ENCODE results near the gene HHLA2.

The HHLA2 gene

DNA sequence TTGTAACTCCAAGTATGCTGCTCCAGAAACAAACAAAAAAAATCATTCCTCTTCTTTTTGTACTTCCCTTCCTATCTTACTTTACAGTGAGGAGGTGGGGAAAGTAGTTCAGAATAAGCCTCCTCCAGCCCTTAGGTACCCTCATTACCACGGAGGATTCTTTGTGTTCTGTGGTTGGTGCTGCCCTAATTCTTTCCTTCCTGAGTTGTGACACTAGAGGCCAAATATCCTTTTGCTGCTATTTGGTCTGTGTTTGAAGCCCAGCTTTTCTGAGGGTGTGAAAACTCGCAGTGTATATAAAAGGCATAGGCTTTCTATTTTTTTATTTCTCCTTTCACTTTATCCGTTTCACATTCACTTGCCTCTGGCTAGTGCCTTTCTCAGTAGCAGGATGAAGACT, 98.2 kb downstream of the HHLA2 start:
- no peak for DNase-seq

DNA sequence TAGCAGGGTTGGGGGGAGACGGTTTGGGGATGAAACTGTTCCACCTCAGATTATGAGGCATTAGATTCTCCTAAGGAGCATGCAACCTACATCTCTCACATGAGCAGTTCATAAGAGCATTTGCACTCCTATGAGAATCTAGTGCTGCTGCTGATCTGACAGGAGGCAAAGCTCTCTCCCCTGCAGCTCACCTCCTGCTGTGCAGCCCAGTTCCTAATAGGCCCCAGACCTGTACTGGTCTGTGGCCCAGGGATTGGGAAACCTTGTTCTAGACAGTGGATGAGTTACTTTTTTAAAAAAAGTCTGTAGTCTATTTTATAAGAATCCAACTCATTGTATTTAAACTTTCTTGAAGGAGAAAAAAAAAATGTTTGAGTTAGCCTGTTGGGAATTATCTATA, 100.0 kb downstream of the HHLA2 start:
- no peak for DNase-seq

DNA sequence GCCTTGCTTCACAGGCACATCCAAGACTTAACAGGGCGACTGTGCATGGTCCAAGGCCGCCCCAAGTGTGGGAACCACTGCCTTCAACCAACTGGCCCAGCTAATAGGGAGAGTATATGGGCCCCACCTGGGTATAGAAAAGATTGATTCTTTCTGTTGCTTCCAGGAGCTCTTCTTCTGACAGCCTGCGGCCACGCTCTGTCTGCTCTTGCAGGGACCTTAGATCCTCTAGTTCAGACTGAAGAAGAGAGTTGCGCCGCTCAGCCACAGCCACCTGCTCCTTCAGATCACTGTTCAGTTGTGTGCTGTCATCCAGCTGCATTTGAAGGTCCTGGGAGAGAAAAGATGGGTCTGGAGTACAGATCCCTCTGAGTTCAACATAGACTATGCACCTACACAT, 102.2 kb downstream of the HHLA2 start:
- no peak for DNase-seq

DNA sequence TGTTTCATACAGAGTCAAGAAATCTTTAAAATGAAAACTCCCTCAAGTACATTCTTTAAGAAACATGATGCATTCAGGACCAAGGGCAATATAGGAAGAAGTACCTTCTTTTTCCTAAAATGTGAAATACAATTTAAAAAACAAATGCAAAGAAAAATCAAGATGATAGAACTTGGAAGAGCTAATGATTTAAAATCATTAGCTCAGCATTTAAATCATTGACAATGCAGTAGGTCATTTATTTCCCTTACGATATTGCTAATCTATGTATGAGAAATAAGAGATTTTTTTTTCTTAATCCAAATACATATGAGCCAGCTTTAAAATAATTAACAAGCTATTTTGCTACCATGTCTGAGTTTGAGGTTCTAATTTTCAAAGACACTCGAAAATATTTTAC, 105.5 kb downstream of the HHLA2 start:
- no peak for DNase-seq

DNA sequence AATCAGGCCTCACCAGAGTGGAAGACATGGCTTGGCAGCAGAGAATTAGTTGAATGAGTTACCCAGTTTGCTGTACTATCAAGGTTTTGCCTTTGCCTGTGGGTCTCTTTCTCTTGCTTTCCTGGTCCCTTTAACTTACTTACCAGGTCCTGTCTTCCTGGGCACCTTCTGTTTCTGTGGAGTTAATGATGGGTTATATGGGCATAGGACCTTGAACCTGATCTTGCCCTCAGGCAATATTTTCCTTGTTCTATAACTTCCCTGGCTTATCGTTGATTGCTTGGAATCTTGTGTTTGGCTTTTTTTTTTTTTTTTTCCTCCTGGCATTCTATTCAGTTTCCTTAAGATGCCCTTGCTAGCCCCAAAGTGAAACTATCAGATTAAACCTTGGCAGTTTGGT, 106.8 kb downstream of the HHLA2 start:
- DNase-seq: no peak

DNA sequence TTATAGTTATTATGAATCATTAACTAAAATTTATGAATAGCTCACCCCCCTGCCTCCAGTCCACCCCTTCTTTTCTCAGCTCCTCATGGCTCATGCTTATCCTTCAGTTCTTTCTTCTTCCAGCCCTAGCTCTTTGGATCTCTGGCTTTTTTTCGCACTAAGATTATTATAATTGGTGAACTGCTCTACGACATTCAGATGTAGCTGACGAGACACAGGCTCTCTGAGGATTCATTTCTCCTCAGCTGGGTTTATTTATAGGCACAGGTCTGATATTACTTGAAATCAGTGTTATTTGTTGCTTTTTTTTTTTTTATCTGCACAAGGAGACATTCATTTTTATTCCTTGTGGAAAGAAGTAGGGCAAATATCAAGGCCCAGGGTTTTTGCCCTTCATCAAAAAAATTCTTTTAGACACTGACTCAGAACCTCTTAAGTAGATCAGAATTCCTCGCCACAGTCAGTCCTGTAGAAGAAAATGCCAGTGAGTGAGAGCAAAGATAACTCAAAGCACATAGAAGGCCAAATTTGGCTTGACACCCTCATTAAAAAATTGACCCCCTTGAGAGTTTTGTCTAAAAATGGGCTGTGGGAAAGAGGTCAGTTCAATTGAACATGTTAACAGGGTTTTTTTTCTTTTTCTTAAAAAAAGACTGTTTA, 107.5 kb downstream of the HHLA2 start:
- no peak for DNase-seq

DNA sequence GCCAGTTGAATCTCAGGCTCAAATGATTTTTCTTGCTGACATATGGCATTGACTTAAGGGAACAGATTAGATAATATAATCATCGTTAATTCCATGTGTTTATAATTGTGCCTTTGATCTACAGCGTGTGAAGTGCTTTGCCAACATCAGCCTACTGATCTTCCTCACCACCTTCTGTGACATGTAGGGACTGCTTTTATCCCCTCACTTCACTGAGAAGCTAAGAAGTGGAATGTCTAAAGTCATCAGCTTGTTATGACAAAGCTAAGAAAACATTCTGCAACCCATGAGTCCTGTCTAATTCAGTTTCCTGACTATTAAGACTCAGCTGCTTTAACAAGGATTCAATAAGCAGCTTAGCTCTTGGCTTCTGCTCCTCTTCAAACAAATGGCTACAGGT, 108.0 kb downstream of the HHLA2 start:
- DNase-seq: no peak

DNA sequence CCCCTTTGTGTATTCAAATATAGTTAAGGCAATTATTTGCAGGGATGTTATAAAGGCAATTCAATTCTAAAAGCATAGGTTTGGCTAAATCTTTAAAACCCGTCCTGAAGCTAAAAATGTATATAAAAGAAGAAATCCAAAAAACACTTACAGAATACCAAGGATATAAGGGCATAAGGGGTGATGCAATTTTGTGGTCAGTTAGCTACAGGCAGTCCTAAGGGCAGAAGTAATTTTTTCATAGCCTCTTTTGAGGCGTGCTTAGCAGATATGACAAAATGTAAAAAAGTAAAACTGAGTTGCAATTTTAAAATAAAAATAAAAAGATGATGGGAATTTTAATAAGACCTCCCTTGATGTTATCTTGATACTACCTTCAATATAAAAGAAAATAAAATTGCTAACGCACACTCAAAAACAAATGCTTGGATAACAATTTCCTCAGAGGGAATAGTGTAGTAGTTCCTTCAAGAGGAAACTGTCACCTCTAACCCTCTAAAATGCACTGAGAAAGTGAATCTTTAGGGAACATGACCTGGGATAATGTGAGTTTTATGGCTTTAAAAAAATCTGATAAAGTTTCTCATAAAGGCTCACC, 109.8 kb downstream of the HHLA2 start:
- no peak for DNase-seq

DNA sequence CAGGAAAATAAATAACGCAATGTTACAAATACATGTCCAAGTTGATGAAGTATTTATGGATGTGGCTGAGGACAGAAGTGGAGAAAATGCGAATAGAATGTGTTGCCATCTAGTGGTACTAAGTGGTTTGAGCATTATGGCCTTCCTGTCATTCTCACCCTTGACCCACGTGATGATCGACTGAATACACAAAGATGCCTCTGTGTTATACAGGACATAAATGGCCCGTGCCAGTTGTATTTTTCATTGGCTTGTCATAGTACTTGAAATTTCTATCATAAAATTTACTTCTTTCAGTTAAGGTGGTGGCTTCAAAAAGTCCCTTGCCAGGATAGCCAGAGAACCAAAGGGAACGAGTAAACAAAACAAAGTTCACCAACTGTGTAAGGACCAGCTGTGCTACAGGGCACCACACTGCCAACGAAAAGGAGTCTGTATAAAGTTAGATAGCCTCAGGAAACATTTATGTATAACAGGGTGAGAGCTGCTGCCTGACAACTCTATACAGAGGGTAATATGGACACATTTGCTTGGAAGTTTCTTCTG, 110.4 kb downstream of the HHLA2 start:
- DNase-seq: no peak

DNA sequence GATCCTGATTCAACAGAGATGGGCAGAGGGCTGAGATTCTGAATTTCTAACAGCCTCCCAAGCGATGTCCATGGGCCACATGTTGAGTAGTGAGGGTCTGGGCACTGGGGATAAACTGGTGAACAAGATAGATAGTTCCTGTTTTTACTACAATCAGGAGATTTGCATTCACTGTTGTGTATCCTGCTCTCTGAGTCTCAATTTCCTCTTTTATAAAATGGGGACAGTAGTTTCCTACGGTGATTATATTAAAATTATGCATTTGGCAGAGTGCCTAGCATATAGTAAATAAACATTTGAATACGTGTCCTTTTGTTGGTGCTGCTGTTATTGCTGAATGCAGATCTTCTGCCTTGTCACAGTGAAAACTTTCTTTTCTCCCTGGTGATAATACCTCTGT, 111.5 kb downstream of the HHLA2 start:
- DNase-seq: no peak

DNA sequence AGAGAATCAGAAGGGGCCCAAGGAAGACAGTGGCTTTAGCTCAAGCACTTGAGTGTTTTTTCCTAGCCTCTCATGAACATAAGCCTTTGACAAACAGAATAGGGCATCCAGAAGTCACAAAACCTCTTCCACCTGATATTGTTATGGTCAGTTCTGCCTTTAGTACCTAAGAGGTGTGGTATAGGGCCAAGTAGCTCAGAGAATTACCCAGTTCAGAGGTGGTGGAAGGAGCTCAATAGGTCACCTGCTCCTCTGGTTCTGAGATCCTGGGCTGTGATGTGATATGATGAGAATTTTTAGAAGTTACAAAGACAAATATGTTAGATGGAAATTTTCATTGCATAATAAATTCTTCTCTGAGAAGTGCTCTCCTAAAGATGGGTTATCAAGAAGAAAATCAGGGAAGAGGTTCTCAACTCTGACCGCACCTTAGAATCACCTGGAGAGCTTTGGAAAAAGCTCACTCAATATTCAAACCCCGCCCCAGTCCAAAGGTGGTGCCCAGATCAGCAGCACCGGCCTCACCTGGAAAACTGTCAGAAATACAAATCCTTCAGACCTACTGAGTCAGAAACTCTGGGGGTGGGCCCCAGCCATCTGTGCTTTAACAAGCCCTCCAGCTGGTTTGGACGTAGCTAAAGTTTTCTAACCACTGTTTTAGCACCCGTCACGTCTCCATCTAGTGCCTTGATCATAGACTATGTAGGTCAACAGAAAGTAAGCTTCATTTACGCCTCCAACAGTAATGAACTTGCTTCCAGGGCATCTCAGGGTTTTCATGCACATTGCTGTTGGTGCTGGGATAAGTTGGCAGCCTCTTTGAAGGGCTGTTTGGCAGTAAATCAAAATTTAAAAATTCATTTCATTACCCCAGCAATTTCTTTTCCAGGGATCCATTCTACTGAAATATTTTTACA, 112.8 kb downstream of the HHLA2 start:
- no peak for DNase-seq

DNA sequence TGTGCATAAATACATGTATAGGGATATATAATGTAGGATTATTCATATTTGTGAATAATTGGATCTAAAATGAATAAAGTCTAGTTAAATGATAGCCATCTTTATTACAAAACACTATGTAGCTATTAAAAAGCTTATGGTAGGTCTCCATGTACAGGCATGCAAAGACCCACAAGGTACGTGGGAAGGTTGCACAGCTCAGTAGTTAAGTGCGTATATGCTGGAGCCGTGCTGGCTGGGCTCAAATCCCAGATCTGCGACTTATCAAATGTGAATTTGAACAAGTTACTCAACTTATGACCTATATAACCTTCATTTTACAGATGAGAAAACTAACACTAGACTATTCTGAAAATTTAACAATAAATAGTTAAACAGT, 113.4 kb downstream of the HHLA2 start:
- DNase-seq: no peak

DNA sequence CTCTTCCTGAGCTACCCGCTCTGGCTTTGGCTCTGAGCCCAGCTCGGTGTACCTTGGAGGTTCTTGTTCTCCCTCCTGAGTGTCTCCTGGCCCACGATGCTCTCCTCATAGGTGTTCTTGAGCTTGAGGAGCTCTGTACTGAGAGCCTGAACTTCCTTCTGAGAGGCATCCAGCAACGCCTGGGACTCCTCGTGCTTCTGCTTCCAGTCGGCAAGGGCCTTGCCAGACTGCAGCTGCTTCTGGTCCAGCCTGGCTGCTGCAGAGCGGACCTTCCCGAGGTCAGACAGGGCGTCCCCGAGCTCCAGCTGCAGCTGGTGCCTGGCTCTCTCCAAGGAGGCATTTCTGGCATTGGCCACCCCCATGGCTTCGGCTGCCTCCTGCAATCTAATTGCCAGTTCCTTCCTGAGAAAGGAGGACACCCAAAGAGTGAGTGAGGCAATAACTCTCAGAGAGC, 114.2 kb downstream of the HHLA2 start:
- DNase-seq: no peak

DNA sequence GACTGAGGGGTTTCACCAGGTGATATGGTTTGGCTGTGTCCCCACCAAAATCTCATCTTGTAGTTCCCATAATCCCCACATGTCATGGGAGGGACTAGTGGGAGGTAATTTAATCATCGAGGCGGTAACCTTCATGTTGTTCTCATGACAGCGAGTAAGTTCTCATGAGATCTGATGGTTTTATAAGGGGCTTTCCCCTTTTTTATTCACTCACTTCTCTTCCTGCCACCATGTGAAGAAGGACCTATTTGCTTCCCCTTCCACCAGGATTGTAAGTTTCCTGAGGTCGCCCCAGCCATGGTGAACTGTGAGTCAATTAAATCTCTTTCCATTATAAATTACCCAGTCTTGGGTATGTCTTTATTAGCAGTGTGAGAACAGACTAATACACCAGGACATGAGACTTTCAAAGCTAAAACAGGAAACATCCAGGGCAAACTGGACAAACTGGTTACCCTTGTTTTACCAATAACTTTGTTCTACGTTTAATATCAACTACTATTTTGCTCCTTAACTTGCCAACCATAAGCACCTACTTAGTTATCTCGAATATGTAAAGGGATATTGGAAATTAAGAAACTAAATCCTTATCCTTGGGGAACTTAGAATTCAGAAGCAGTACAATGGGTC, 115.9 kb downstream of the HHLA2 start:
- DNase-seq: no peak

DNA sequence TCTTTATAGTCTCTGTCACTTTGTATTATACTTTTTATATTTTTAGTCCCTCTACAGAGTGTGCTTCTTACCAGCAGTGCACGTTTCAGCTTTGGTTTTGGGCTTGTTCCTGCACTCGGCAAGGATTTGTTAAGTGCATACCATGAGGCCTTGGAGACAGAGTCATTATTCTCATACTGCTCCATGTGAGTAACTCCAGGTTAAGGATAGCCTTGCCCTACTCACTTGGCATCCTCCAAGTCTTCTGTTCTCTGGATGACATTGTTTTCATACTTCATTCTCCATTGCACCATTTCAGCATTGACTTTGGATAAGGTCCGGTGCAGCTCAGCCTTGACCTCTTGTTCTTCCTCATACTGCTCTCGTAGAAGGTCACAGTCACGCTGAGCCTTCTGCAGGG, 117.7 kb downstream of the HHLA2 start:
- no peak for DNase-seq

DNA sequence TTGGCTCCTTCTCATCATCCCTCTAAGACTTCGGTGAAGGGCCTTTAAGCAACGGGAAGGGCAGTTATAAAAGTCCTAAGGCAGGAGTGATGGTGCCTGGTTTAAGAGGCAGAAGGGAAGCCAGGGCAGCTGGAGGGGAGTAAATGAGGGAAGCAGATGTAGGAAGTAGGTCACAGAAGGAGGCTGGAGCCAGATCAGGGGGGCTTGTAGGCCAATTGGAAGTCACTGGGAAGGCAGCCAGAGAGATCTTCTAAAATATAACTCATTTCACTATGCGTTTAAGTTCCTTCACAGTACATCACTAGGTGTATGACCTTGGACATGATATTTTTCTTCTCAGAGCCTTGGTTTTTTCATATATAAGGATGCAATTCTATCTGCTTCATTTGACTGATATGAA, 119.3 kb downstream of the HHLA2 start:
- DNase-seq: no peak

DNA sequence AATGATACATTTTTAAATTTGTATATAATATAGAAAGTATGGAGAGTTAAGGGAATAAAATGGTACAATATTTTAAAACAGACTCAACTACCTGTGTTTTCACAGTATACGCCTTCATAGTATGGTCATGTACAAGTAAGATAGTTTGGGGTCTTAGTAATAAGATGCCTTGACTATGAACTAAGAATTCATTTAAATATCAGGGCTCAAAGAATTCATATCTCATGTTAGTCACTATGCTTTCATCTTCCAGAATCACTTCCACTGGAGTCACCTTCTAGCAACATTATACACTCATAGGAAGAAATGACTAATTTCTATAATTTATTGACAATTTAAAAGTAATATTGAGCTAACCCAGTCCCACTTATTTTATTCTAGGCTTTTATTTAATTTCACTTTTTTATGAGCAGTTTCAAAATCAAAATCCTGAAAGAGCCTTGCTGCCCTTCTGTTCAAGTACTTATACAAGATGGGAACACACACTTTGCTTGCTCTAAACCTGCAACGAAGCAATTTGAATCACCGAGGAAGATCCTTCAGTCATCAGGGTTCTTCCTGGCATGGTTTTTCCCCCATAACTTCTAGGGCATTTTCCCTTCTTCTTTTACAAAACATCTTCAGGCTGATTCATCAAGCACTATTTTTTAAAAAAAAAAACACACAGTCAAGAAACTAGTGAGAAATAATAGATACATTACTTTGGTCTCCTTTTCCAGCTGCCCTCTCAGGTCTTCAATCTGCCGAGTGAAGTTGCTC, 119.9 kb downstream of the HHLA2 start:
- no peak for DNase-seq

DNA sequence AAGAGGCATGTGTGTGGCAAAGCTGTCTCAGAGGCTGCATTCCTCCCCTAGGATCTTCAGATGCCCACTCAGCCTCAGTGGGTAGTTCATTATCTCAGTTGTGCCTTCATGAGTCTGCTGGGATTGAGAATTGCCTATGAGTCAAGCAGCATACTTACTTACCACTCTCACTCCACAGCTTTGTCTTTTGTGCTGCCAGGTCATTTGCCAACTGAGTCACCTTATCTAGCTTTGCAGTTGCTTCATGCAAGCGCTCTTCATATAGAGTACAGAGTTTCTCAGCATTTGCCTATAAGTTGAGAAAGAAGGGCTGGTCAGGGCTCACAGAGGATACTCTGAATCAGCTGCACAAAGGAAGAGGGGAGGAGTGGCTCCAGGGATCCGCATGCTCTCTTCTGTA, 124.6 kb downstream of the HHLA2 start:
- DNase-seq: no peak
